GM18519 (cell line): ENCODE data around the gene LRFN3.
"Not testable (repeated sequence)": the region's sequence is repeated elsewhere in the genome, so short reads cannot be mapped to it uniquely, and the experiment has no call there.

Experiments used
- ATAC-seq: cut with Tn5 transposase; IDR thresholded peaks from one replicate; pipeline ENCODE4 v1.9.1; 2021; ENCODE audit warnings: mild to moderate bottlenecking, moderate library complexity; ENCODE audit not compliant: unreplicated experiment, low FRiP score

Gene LRFN3

DNA sequence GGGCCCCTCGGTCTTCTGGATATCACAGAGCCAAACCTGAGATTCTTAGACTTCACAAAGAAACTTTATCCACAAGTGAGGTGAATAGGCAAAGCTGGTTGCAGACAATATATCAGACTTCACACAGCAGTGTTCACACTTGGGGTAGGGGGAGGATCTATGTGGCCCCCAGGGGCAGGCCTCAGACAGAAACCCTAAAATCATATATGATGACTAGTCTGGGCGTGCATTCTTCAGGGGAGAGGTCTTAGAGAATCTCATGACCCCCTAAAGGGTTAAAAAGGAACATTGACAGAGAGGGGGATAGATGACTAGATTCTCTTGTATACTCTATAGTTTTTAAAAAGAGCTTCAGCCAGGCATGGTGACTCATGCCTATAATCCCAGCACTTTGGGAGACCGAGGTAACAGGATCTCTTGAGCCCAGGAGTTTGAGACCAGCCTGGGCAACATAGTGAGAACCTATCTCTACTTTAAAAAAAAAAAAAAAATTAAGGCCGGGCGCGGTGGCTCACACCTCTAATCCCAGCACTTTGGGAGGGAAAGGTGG, 30.9 kb upstream of the LRFN3 start:
- no peak for ATAC-seq

DNA sequence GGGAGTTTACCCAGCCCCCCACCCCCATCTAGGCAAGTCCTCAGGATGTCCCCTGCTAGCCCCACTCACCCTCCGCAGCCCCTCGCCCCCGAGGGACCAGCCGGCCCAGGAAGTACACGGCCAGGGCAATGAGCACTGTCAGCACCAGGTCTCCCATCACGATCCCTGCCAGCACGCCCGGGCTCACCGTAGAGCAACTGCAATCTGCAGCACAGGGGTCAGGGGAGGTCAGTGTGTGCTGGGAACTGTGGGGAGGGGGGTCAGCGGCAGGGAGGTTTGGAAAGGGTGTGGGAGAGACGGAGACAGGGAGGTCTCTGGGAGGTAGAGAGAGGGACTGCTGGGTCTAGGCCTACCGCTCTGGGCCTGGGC, 28.8 kb upstream of the LRFN3 start:
- no peak for ATAC-seq

DNA sequence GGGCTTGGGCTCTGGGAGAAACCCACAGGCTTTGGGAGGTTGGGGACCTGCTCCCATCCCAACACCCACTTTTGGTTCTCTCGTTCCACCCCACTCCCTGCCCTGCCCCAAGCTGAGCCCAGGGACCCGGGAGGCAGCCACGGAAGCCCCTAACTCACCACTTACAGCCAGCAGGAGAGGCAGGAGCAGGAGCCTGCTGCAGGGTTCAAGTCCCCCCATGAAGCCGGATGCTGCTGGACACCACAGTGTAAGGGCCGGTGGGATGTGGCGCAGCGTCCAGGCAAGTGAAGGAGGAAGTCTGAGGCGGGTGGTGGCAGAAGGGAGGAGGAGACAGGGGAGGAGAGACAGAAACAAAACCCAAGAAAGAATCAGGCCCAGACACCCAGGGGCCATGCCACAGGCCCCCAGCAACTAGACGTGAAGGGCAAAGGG, 28.1 kb upstream of the LRFN3 start, which contains the start of gene TYROBP:
TYROBP (minus strand) TSS at position 286 of the 432 bp plus-strand sequence; CDS start at position 219, 67 bp downstream.
- ATAC-seq = no peak

DNA sequence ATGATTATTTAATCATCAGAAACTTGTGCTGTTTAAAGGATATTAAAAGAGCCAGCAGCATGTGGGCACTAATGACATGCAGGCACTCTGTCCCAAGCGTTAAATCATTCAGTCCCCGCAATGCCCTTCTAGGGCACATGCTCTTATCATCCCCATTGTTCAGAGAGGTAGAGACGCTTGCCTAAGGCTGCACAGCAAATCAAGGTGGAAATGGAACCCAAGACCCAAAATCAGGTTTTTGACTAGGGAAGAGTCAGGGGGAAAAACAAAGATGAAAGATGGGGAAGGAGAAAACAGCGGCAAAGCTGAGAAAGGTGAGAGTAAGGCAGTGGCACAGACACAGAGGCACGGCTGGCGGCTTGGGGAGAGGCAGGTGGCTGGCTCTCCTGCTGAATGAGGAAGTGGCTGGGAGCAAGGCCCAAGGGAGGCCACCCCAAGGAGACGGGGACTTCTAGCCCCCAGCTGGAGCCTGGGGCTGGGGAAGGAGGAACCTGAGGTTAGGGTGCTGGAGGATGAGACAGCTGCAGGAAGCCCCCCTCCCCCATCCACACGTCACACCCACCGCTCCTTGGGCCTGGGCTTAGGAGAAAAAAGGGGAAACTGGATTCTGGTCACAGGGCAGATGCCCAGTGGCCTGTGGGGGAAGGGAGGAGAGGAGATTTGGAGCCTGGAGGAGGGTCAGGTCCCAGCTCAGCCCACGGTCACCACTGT, 27.0 kb upstream of the LRFN3 start:
- ATAC-seq = no peak

DNA sequence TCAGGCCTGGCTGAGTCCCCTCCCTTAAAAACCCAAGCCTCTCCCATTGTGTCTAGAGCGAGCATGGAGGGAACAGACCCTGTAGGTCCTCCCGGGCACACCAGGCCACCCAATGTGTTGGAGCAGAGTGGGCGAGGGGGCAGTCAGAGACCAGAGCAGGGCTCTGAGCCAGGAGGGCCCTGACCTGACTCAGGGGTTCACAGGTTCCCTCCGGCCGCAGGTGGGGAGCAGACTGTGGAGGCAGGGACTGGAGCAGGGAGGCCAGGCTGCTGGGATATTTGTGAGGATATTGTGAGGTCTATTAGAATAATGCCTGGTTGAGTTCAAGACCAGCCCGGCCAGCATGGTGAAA, 26.5 kb upstream of the LRFN3 start:
- no peak for ATAC-seq

DNA sequence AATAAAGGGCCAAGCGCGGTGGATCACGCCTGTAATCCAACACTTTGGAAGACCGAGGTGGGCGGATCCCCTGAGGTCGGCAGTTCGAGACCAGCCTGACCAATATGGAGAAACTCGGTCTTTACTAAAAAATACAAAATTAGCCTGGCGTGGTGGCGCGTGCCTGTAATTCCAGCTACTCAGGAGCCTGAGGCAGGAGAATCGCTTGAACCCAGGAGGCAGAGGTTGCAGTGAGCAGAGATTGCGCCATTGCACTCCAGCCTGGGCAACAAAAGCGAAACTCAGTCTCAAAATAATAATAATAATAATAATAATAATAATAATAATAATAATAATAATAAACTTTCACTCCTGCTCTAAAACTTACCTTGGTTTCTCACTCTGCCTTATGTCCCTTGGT, 25.8 kb upstream of the LRFN3 start:
- not testable (repeated sequence) for ATAC-seq

DNA sequence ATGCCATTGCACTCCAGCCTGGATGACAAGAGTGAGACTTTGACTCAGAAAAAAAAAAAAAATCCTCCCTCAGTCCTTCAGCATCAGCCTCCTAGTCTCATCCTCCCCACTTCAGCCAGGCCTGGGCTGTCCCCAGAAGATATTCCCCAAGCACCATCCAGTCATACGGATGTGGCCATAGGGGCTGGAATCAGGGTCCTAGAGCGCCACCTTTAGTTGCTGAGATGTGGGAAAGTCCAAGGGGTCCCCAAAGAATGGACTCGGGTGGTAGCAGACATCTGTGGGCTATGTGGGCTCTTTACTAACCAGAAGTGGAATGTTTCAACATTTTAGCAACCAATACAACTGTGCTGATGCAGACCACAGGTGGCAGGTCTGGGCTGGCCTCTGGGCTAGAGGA, 25.0 kb upstream of the LRFN3 start:
- no peak for ATAC-seq

DNA sequence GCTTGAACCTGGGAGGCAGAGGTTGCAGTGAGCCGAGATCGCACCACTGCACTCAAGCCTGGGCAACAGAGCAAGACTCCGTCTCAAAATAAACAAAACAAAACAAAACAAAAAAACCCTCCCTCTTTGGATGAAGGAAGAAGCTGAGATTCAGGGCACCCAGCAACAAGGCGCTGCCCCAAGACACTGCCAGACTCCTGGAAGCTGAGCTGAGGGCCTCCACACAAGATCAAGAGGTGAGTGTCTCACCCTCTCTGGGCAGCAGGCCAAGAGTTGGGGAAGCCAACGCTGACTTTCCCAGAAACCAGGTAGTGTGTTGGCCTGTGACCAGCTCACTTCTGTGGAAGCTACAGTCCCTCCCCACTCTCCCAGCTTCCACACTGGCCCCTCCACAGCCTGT, 24.4 kb upstream of the LRFN3 start:
- no peak for ATAC-seq

DNA sequence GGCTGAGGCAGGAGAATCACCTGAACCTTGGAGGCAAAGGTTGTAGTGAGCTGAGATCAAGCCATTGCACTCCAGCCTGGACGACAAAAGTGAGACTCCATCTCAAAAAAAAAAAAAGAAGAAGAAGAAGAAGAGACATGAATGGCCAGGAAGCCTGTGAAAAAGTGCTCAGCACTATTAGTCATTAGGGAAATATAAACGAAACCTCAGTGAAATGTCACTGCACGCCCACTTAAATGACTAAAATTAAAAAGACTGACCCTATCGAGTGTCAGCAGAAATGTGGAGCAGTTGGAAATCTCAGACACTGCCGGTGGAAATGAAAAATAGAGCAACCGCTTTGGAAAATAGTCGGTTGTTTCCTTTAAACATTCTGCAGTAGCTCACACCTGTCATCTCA, 22.6 kb upstream of the LRFN3 start:
- no peak for ATAC-seq

DNA sequence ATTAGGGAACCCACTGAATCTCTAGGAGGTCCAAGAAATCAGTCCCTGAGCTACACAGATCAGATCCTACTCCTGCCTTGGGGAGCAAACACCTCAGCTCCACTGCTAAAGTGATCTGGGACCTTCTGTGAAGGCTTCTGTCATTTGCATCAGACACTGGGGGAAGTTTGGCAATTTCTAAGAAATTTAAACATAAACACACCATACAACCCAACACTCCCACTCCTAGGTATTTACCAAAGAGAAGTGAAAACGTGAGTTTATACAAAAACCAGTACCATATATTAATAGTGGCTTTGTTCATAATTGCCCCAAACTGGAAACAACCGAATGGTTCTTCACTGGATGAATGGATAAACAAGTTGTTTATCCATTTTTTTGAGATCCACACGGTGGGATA, 20.7 kb upstream of the LRFN3 start:
- ATAC-seq = no peak

DNA sequence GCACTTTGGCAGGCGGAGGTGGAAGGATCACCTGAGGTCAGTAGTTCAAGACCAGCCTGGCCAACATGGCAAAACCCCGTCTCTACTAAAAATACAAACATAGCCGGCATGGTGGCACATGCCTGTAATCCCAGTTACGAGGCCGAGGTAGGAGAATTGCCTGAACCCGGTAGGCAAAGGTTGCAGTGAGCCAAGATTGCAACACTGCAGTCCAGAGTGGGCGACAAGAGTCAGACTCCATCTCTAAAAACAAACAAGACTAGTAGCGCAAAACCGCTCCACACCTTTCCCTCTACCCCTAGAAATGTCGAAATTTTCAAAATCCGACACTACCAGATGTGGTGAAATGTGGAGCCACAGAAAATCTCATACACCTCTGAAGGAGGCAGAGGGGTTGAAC, 16.9 kb upstream of the LRFN3 start:
- ATAC-seq = no peak

DNA sequence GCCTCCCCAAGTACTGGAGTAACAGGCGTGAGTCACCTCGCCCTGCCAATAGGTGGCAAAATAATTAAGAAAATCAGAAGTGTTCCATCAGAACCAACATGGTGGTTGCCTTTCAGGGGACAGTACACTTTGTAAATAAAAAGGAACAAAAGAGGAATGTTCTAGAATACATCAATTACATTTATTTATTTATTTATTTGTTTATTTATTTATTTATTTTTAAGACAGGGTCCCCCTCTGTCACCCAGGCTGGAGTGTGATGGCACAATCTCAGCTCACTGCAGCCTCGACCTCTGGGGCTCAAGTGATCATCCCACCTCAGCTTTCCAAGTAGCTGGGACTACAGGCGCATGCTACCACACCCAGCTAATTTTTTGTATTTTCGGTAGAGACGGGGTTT, 15.2 kb upstream of the LRFN3 start:
- no peak for ATAC-seq

DNA sequence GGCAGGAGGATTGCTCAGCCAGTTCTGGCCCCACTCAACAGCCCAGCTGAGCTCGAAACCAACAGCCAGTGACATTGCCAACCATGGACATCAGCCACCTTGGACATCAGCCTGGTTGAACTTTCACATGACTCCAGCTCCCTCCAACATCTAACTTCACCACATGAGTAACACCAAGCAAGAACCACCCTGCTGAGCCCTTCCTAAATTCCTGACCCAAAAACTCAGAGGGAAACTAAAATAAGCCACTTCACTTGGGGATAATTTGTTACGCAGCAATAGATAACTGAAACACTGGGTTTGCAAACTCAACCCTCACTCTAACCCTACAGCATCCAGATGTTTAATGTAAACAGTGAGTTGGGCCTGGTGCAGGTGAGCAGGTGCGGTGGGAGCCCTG, 10.7 kb upstream of the LRFN3 start:
- ATAC-seq = no peak

DNA sequence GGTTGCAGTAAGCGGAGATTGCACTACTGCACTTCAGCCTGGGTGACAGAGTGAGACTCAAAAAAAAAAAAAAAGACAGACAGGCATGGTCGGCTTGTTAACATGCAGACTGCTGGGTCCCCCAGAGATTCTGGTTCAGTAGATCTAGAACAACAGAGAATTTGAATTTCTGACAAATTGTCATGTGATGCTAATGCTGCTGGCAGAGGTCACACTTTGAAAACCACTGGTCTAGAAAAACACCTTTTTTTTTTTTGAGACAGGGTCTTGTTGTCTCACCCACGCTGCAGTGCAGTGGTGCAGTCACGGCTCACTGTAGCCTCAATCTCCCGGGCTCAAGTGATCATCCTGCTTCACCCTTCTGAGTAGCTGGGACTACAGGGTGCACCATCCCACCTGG, 7.7 kb upstream of the LRFN3 start:
- ATAC-seq = no peak

DNA sequence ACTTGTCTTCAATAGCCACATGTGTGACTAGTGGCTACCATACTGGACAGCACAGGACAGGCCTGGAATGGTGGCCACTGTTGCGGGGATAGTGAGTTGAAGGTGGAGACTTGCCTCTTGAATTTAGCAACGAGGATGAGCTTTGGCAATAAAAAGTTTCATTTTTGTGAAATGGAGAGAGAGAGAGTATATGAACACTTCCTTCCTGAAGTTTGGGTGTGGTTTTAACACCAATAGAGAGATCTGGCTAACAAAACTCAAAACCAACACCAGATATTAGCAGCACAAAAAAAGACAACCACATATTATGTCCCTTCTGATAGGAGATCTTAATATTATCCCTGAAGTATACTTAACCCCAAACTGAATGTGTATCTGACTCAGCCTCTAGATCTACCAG, 6.3 kb upstream of the LRFN3 start:
- no peak for ATAC-seq

DNA sequence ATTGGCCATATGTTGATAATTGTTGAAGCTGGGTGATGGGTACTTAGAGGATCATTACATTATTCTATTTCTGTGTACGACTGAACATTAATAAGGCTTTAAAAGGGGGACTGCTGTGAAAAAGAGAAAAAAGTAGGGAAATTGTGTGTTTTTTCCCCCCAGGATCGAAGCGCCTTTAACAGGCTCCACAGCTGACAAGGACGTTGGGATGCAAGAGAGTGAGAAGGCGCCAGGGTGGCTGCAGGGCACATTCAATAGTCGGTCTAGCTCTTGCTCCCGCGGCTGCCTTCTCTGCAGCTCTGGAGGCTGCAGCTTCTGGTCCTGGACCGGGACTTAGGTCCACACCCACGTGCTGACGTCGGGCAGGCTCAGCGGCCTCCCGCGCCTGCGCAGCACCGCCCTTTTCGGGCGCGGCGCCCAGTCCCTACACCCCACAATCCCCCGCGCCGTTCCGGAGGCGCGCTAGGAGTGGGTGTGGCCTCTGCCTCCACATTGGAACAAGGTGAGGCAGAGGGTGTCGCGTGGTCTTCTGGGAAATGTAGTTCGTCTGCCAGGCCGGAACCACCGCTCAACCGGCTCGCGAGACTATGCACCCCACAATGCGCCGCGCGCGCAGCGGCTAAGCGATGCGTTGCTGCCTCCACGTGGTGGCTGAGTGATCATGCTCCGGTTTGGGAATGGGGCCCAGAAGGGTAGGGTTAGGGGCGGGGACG, 4.9 kb upstream of the LRFN3 start:
- peak; percentile 92 for ATAC-seq

DNA sequence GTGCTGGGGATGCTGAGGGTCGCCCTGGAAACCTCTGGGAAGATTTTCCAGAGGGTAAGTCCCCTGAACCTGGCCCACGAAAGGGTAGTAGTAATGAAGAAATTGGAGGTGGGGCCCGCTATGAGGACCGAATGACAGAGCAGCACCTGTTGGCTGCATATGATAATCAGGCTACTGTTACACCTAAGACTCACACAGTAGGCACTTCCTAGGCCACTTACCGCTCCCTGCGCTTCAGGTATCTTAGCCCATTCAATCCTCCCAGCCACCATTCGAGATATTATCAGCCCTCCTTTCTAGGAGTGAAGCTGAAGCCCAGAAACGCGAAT, 4.3 kb upstream of the LRFN3 start:
- ATAC-seq = no peak

DNA sequence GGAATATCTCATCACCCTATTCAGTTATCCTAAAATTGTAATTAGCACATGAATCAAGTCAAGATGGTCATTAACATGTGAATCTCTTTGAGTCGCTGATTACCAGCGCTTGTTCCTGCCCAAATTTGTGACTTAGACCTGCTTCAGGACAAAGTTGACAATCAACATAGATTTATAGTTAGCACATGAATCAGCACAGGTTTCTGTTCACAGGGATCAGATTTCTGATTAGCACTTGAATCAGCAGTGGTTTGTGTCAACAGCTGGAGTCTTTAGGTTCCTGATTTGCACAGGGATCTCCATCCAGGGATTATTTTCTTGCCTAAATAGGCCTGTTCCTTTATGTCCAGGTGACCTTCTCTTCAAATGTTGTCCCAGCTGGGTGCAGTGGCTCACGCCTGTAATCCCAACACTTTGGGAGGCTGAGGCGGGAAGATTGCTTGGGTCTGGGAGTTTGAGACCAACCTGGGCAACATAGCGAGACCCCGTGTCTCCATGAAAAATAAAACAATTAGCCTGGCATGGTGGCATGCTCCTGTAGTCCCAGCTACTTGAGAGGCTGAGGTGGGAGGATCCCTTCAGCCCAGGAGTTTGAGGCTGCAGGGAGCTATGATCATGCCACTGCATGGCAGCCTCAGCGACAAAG, 3.8 kb upstream of the LRFN3 start:
- no peak for ATAC-seq

DNA sequence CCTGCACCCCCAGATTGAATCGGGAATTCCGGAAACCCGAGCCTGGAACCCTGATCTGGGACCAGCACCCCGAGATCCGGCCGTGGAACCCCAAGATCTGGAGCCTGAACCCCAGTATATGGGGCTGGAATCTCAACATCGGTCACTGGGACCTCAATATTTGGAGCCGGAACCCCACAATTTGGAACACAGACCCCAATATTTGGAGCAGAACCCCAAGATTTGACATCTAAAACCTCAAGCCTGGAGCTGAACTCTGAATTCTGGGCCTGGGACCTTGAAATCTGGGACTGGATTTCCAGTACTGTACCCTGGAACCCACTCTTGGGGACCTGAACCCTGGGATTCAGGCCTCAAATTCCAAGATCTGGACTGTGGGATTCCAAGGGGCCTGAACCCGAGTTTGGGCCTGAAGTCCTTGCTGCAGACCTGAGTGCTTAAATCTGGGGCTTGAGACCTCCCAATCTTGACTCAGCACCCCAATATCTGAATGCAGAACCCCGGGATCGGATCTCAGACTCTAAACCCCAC, 629 bp downstream of the LRFN3 start:
- ATAC-seq = no peak

DNA sequence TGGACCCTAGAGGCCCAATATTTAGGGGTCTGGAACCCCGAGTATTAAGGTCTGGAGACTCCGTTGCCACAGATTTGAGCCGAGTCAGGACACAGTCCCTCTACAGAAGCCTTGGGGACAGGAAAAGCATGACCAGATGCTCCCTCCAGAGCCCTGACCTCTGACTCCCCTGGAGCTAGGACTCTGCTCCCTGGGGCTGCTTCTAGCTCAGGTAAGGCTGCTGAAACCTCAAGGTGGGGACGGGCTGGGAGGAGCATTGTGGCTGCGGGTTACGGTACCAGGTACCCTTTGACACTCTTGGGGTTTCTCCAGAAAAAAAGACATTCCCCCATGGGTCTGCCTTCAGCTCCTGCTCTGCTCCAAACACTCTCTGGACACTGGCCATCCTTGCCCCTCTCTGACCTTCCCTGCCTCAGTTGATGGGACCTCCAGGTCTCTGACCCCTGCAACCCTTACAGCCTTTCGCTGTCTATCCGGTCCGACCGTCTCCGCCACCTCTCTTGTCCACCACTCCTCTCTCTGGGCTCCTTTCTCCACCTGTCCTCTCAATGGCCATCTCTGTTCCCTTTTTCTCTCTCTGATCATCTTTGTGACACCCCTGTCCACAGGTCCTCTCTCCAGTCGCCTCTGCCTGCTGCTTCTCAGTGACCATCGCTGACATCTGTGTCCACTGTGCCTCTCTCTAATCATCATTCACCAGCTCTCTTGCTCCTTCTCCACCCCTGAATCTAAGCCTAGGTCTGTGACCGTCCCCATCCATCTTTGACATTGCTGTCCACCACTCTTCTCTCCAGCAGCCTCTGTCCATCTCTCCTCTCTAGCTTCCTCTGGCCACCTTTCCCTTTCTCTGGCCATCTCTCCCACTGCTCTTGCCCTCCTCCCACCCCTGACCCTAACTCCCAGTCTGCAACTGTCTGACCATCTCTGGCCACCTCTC, 1.4 kb downstream of the LRFN3 start:
- ATAC-seq = no peak
